HUES48 (cell line): ENCODE data around the gene TBC1D19.
A peak's percentile ranks its signal among the peaks of the same experiment; 100 is the strongest.
"Not testable (repeated sequence)": the region's sequence is repeated elsewhere in the genome, so short reads cannot be mapped to it uniquely, and the experiment has no call there.

Experiments used
- H3K27ac ChIP-seq: one replicate; pipeline ENCODE4 v1.7.0; 2013; ENCODE audit warnings: low read depth, low read length, inconsistent platforms
- H3K27me3 ChIP-seq: 2 replicates; pipeline ENCODE4 v1.6.1; 2013; ENCODE audit warnings: mild to moderate bottlenecking, low read length; ENCODE audit not compliant: control insufficient read depth, insufficient read depth
- H3K36me3 ChIP-seq: 2 replicates; pipeline ENCODE4 v1.6.1; 2013; ENCODE audit warnings: low read length; ENCODE audit not compliant: control insufficient read depth, insufficient read depth
- H3K4me1 ChIP-seq: 2 replicates; pipeline ENCODE4 v1.6.1; 2013; ENCODE audit warnings: mild to moderate bottlenecking, low read length; ENCODE audit not compliant: control insufficient read depth, insufficient read depth
- H3K4me3 ChIP-seq: 2 replicates; pipeline ENCODE4 v1.5.1; 2013; ENCODE audit warnings: mild to moderate bottlenecking, low read depth, low read length
- H3K9ac ChIP-seq: 2 replicates; pipeline ENCODE4 v1.6.1; 2013; ENCODE audit warnings: mild to moderate bottlenecking, low read depth, low read length, moderate library complexity
- H3K9me3 ChIP-seq: 2 replicates; pipeline ENCODE4 v1.6.1; 2013; ENCODE audit warnings: low read length; ENCODE audit not compliant: control insufficient read depth, insufficient read depth

Gene TBC1D19

GRCh38 chr4:26583865-26584652 lies at the start of gene TBC1D19:
Gene TBC1D19, plus strand, starts transcription at chr4:26584084. Its CDS starts 110 bp downstream, at chr4:26584194.
- H3K4me1 ChIP-seq, result peaks cover 7% of the 10 kb centered on the region
- H3K36me3 ChIP-seq, result no peaks in the 10 kb centered on the region
- H3K4me3 ChIP-seq, result peak within 1 kb of the TSS; percentile 100

GRCh38 chr4:26542991-26543390 lies 40.9 kb upstream of the TBC1D19 start:
- Histone ChIP-seq H3K4me3 (no peak overlapping the region), H3K27ac (no peak overlapping the region), H3K4me1 (no peaks in the 10 kb centered on the region)

More at GRCh38 chr4:26583865-26584652, at the start of gene TBC1D19:
- no peaks in the 10 kb centered on the region for H3K27me3 ChIP-seq
- peak within 1 kb of the TSS; percentile 75 for H3K9ac ChIP-seq
- H3K9me3 ChIP-seq, result no peaks in the 10 kb centered on the region
- H3K27ac ChIP-seq, result peak within 1 kb of the TSS; percentile 55

GRCh38 chr4:26544421-26544820 lies 39.5 kb upstream of the TBC1D19 start:
- no peak overlapping the region for H3K4me3 ChIP-seq
- no peaks in the 10 kb centered on the region for H3K36me3 ChIP-seq
- H3K27ac ChIP-seq, result no peak overlapping the region
- H3K9ac ChIP-seq, result no peak overlapping the region
- H3K4me1 ChIP-seq, result no peaks in the 10 kb centered on the region
- no peaks in the 10 kb centered on the region for H3K27me3 ChIP-seq
- peaks cover 2% of the 10 kb centered on the region; the same call in 1 of the 2 replicates for H3K9me3 ChIP-seq

More at GRCh38 chr4:26542991-26543390, 40.9 kb upstream of the TBC1D19 start:
- peaks cover 2% of the 10 kb centered on the region; the same call in 1 of the 2 replicates for H3K9me3 ChIP-seq
- no peaks in the 10 kb centered on the region for H3K27me3 ChIP-seq
- H3K9ac ChIP-seq, result no peak overlapping the region
- H3K36me3 ChIP-seq, result no peaks in the 10 kb centered on the region

- H3K27me3 ChIP-seq, H3K4me3 ChIP-seq, H3K36me3 ChIP-seq: not testable (repeated sequence)
These were observed 35.5 kb upstream of the TBC1D19 start for GRCh38 chr4:26548379-26548778.

GRCh38 chr4:26557164-26557563 lies 26.7 kb upstream of the TBC1D19 start:
- H3K9ac ChIP-seq, result no peak overlapping the region
- H3K27ac ChIP-seq, result no peak overlapping the region
- no peaks in the 10 kb centered on the region for H3K4me1 ChIP-seq
- no peak overlapping the region for H3K4me3 ChIP-seq
- H3K9me3 ChIP-seq, result no peaks in the 10 kb centered on the region
- H3K36me3 ChIP-seq, result no peaks in the 10 kb centered on the region
- no peaks in the 10 kb centered on the region for H3K27me3 ChIP-seq

More at GRCh38 chr4:26548379-26548778, 35.5 kb upstream of the TBC1D19 start:
- H3K4me1 ChIP-seq, H3K9ac ChIP-seq, H3K27ac ChIP-seq, H3K9me3 ChIP-seq: not testable (repeated sequence)

- Histone ChIP-seq H3K4me3 (no peak overlapping the region), H3K9me3 (no peaks in the 10 kb centered on the region), H3K36me3 (no peaks in the 10 kb centered on the region), H3K27ac (no peak overlapping the region), H3K27me3 (no peaks in the 10 kb centered on the region), H3K4me1 (no peaks in the 10 kb centered on the region), H3K9ac (no peak overlapping the region)
These were observed 25.6 kb upstream of the TBC1D19 start for GRCh38 chr4:26558166-26558895.

- H3K9ac ChIP-seq, result no peak overlapping the region
- no peaks in the 10 kb centered on the region for H3K4me1 ChIP-seq
- no peak overlapping the region for H3K27ac ChIP-seq
- H3K9me3 ChIP-seq, result no peaks in the 10 kb centered on the region
- no peak overlapping the region for H3K4me3 ChIP-seq
- no peaks in the 10 kb centered on the region for H3K27me3 ChIP-seq
- no peaks in the 10 kb centered on the region for H3K36me3 ChIP-seq
These were observed 17.8 kb upstream of the TBC1D19 start for GRCh38 chr4:26566133-26566532.

GRCh38 chr4:26568446-26568994 lies 15.4 kb upstream of the TBC1D19 start:
- no peak overlapping the region for H3K27ac ChIP-seq
- H3K27me3 ChIP-seq, result no peaks in the 10 kb centered on the region
- no peak overlapping the region for H3K9ac ChIP-seq
- H3K36me3 ChIP-seq, result no peaks in the 10 kb centered on the region
- H3K9me3 ChIP-seq, result no peaks in the 10 kb centered on the region
- H3K4me3 ChIP-seq, result no peak overlapping the region
- no peaks in the 10 kb centered on the region for H3K4me1 ChIP-seq

- H3K9me3 ChIP-seq, result no peaks in the 10 kb centered on the region
- no peak overlapping the region for H3K4me3 ChIP-seq
- no peaks in the 10 kb centered on the region for H3K36me3 ChIP-seq
- no peaks in the 10 kb centered on the region for H3K4me1 ChIP-seq
- no peak overlapping the region for H3K9ac ChIP-seq
- no peak overlapping the region for H3K27ac ChIP-seq
- H3K27me3 ChIP-seq, result no peaks in the 10 kb centered on the region
These were observed 13.3 kb upstream of the TBC1D19 start for GRCh38 chr4:26570596-26570995.

GRCh38 chr4:26573389-26573794 lies 10.5 kb upstream of the TBC1D19 start:
- H3K9ac ChIP-seq, result no peak overlapping the region
- H3K9me3 ChIP-seq, result no peaks in the 10 kb centered on the region
- no peaks in the 10 kb centered on the region for H3K27me3 ChIP-seq
- no peaks in the 10 kb centered on the region for H3K36me3 ChIP-seq
- H3K27ac ChIP-seq, result no peak overlapping the region
- no peak overlapping the region for H3K4me3 ChIP-seq
- H3K4me1 ChIP-seq, result no peaks in the 10 kb centered on the region

GRCh38 chr4:26574563-26574962 lies 9.3 kb upstream of the TBC1D19 start:
- no peaks in the 10 kb centered on the region for H3K36me3 ChIP-seq
- H3K27ac ChIP-seq, result no peak overlapping the region
- H3K9me3 ChIP-seq, result no peaks in the 10 kb centered on the region
- H3K4me1 ChIP-seq, result no peaks in the 10 kb centered on the region
- H3K27me3 ChIP-seq, result no peaks in the 10 kb centered on the region
- H3K9ac ChIP-seq, result no peak overlapping the region
- no peak overlapping the region for H3K4me3 ChIP-seq
